Right lobe of liver (tissue), 6 donors: ENCODE results near the gene TYRO3. TPM values are rescaled to one million over a fixed set of nuclear protein-coding genes. Genes with fewer than 3 reads are reported as not detected.
"Not testable (repeated sequence)": the region's sequence is repeated elsewhere in the genome, so short reads cannot be mapped to it uniquely, and the experiment has no call there.

ENCODE experiments used
- ATAC-seq, 4 donors: fragments of 200-7000 bp; cut with Tn5 transposase; one replicate each; pipeline ENCODE4 v1.9.1; 2020; ENCODE audit warnings: mild to moderate bottlenecking in 4 of 4, moderate library complexity in 4 of 4
- DNase-seq, 3 donors: peaks; one replicate each; pipeline ENCODE4 v3.0.0-alpha.2; 2020
- H3K27ac ChIP-seq, 3 donors: fragments of 200-600 bp; one replicate each; pipeline ENCODE4 v1.8.0; 2022
- H3K27me3 ChIP-seq, 2 donors: fragments of 200-600 bp; one replicate each; pipeline ENCODE4 v1.8.0; 2022
- H3K36me3 ChIP-seq, 4 donors: fragments of 200-600 bp; sonication (generic) in 1 of 4; one replicate each; pipeline versions ENCODE4 v1.5.1 to v1.8.0; 2017 to 2022; ENCODE audit warnings: control low read depth in 1 of 4
- H3K4me1 ChIP-seq, 4 donors: fragments of 200-600 bp; sonication (generic) in 1 of 4; one replicate each; pipeline versions ENCODE4 v1.5.1 to v1.8.0; 2017 to 2022; ENCODE audit warnings: control low read depth in 1 of 4
- H3K4me3 ChIP-seq, 3 donors: fragments of 200-600 bp; one replicate each; pipeline ENCODE4 v1.8.0; 2022
- H3K9me3 ChIP-seq, 4 donors: fragments of 200-600 bp; sonication (generic) in 1 of 4; one replicate each; pipeline versions ENCODE4 v1.5.1 to v1.8.0; 2017 to 2022; ENCODE audit warnings: control low read depth in 1 of 4
- POLR2A ChIP-seq: fragments of 450-650 bp; IDR thresholded peaks from one replicate; pipeline ENCODE4 v1.6.1; 2017; ENCODE audit warnings: antibody characterized with exemption, mild to moderate bottlenecking
- WGBS: methylation state at CpG from one replicate; pipeline ENCODE4 v1.1.6; 2018; ENCODE audit warnings: low coverage, low lambda C conversion rate; ENCODE audit not compliant: insufficient coverage; ENCODE audit errors: missing lambda C conversion rate; 5-methylcytosine and 5-hydroxymethylcytosine counted together
- intact Hi-C, 2 donors: fragments of 100-400 bp; cut with DNase I; formaldehyde crosslinking; loops; one replicate each; pipeline versions ENCODE4 v1.11.2 to v1.14.1; 2022
- total RNA-seq, 6 experiments: library from RNA; depleted of rRNA in 2 of 6; stranded (reverse); fragments of >200 nt in 2 of 6; fragmentation: NEBNext Ultra II Directional in 3 of 6; extraction: Animal tissue kit (Norgen Biotek cat#: 25700) in 3 of 6; gene quantifications; one replicate each; pipeline versions ENCODE4 v1.1.0 to v1.2.4, GENCODE V29; 2016 to 2023
- TF ChIP-seq, protein P1 (sequence below), 4 donors: fragments of 200-600 bp in 3 of 4; fragments of 450-650 bp in 1 of 4; IDR thresholded peaks; one replicate each; pipeline versions ENCODE4 v1.5.1 to v1.8.0; 2016 to 2022; ENCODE audit warnings: antibody characterized with exemption in 4 of 4, mild to moderate bottlenecking in 2 of 4
- donor health status: DM: no; HTN: yes; CAD: no.
- donor health status: DM: no; HTN: no; CAD: no.
- donor health status: DM: no; HTN: no; CAD: no.
- donor health status: DM: no; HTN: yes; CAD: no.
- donor health status: DM: no; HTN: yes; CAD: no.

Gene TYRO3
- total RNA-seq, 6 experiments from 2014 or later = 1.1 to 2.9 (median 1.8) TPM

DNA sequence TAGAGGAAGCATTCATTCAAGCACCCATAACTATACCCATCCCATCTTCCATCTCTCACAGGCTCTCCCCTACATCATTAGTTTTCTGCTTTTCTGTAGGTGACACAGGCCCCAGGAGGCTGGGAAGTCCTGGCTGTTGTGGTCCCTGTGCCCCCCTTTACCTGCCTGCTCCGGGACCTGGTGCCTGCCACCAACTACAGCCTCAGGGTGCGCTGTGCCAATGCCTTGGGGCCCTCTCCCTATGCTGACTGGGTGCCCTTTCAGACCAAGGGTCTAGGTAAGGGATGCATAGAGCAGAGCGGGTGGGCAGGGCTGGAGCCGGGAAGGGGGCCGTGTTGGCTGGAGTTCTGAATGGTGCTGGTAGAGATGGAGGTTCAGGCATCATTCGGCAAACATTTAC lies 8.2 kb downstream of the TYRO3 start:
- H3K4me1 ChIP-seq = no peaks in the 10 kb centered on the region
- H3K36me3 ChIP-seq = no peaks in the 10 kb centered on the region
- DNase-seq = no peak
- H3K9me3 ChIP-seq = no peaks in the 10 kb centered on the region
- TF ChIP-seq POLR2A = no peak
- TF ChIP-seq, protein P1, sequence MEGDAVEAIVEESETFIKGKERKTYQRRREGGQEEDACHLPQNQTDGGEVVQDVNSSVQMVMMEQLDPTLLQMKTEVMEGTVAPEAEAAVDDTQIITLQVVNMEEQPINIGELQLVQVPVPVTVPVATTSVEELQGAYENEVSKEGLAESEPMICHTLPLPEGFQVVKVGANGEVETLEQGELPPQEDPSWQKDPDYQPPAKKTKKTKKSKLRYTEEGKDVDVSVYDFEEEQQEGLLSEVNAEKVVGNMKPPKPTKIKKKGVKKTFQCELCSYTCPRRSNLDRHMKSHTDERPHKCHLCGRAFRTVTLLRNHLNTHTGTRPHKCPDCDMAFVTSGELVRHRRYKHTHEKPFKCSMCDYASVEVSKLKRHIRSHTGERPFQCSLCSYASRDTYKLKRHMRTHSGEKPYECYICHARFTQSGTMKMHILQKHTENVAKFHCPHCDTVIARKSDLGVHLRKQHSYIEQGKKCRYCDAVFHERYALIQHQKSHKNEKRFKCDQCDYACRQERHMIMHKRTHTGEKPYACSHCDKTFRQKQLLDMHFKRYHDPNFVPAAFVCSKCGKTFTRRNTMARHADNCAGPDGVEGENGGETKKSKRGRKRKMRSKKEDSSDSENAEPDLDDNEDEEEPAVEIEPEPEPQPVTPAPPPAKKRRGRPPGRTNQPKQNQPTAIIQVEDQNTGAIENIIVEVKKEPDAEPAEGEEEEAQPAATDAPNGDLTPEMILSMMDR (IDR thresholded peaks at IDR 0.05) = no peak
- ATAC-seq = no peak
- H3K27me3 ChIP-seq = no peaks in the 10 kb centered on the region
- H3K27ac ChIP-seq = no peak overlapping the region
- intact Hi-C loops = no loop called here
- H3K4me3 ChIP-seq = no peak overlapping the region
- 91% methylated on average over 4 of the region's 6 CpGs for whole genome bisulfite sequencing

DNA sequence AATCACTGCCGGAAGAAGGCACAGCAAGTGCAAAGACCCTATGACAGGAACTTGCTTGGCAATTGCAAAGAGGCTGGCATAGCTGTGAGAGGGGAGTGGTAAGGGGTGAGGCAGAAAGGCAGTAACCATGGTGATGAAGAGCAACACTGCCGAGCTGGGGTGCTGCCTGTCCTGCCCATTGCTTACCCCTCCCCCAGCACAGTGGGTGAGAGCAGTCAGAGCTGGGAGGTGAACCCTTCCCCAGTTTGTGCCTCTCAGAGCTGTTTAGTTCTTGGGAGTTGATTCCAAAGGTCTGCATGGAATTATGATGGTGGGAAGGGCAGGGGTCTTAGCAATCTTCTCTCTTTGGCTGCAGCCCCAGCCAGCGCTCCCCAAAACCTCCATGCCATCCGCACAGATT lies 8.8 kb downstream of the TYRO3 start:
- Histone ChIP-seq H3K27ac (peak overlapping the region in 1 of 3 donors; percentile 8), H3K4me3 (no peak overlapping the region), H3K4me1 (no peaks in the 10 kb centered on the region), H3K9me3 (no peaks in the 10 kb centered on the region), H3K27me3 (no peaks in the 10 kb centered on the region), H3K36me3 (no peaks in the 10 kb centered on the region)
- WGBS = 48% methylated on average over 2 of the region's 4 CpGs
- DNase-seq (no peak), ATAC-seq (no peak)
- TF ChIP-seq, protein P1 (IDR thresholded peaks at IDR 0.05) = no peak
- TF ChIP-seq POLR2A = no peak
- intact Hi-C loops = no loop called here

DNA sequence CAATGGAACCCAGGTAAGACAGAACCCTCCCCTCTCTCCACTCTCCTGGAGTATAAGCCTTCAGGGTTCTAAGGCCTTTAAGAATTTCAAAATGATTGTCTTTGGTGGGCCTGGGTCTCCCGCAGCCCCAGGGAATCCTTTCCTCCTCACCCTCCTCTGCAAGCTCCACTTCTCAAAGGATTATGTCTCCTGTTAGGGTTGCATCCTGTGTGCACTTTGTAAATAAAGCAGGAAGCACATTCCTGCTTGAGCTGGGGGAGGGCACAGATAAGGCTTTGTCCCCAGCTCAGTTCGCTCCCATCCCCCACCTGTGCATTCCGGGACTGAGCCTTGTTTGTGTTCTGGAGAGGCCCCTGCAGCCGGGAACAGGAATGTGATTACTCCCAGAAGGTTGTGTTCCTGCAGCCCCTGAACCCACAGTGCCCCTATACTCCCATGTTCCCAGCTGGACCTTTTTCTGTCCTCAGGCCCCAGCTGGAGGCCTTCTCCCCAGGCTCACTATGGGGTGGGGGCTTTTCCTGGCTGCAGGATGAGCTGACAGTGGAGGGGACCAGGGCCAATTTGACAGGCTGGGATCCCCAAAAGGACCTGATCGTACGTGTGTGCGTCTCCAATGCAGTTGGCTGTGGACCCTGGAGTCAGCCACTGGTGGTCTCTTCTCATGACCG lies 9.5 kb downstream of the TYRO3 start:
- ATAC-seq (peak; percentile 55 to 79 (median 74)), DNase-seq (peak in 1 of 3 donors; percentile 53)
- TF ChIP-seq, protein P1 (IDR thresholded peaks at IDR 0.05) = no peak
- TF ChIP-seq POLR2A = no peak
- Histone ChIP-seq H3K4me1 (no peaks in the 10 kb centered on the region), H3K9me3 (no peaks in the 10 kb centered on the region), H3K36me3 (no peaks in the 10 kb centered on the region), H3K4me3 (no peak overlapping the region), H3K27me3 (no peaks in the 10 kb centered on the region), H3K27ac (peak overlapping the region in 1 of 3 donors; percentile 8)
- intact Hi-C loops = no loop called here
- WGBS = 72% methylated on average over 6 of the region's 8 CpGs

DNA sequence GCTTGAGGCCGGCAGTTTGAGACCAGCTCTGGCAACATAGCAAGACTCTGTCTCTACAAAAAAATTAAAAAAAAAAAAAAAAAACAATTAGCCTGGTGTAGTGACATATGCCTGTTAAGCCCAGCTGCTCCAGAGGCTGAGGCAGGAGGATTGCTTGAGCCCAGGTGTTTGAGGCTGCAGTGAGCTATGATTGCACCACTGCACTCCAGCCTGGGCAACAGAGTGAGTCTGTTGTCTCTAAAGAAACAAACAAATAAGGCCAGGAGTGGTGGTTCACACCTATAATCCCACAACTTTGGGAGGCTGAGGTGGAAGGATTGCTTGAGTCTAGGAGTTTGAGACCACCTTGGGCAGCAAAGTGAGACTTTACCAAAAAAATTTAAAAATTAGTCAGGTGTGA lies 10.2 kb downstream of the TYRO3 start:
- H3K36me3 ChIP-seq, H3K27me3 ChIP-seq, H3K27ac ChIP-seq, H3K4me1 ChIP-seq, H3K4me3 ChIP-seq, DNase-seq, intact Hi-C loops, H3K9me3 ChIP-seq, ATAC-seq: not testable (repeated sequence)
- WGBS = no CpG with 5 or more reads among the region's 1 CpG

DNA sequence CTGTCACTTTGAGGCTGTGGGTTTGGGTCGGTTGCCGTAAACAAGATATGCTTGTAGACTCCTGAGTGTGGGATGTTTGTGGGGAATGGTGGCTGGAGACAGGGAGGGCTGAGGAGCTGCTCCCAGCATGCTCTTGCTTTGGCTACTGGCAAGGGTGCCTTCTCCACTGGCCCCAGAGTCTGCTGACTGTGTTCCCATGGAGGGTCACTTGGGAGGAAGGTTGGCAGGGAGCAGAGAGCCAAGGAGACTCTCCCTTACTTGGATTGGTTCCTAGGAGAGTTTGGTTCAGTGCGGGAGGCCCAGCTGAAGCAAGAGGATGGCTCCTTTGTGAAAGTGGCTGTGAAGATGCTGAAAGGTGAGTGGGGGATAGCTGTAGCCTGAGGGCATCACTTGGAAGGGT lies 11.8 kb downstream of the TYRO3 start:
- Histone ChIP-seq H3K27me3 (no peaks in the 10 kb centered on the region), H3K4me3 (no peak overlapping the region), H3K27ac (no peak overlapping the region), H3K9me3 (no peaks in the 10 kb centered on the region), H3K4me1 (no peaks in the 10 kb centered on the region), H3K36me3 (no peaks in the 10 kb centered on the region)
- DNase-seq (no peak), ATAC-seq (no peak)
- TF ChIP-seq POLR2A = no peak
- TF ChIP-seq, protein P1 (IDR thresholded peaks at IDR 0.05) = no peak
- 91% methylated on average over 3 of the region's 3 CpGs for WGBS
- intact Hi-C loops = no loop called here
